Spleen (tissue), 7 donors: ENCODE data around the gene IGSF21.

ENCODE experiments used
- CTCF ChIP-seq, 11 experiments: fragments of 200-600 bp in 7 of 11; fragments of 450-650 bp in 4 of 11; sonication (generic) in 4 of 11; IDR thresholded peaks in 8 of 11; conservative IDR thresholded peaks in 3 of 11; 1 replicate in 7 of 11; 2 replicates in 4 of 11; pipeline versions ENCODE4 v1.4.0 to v1.8.0; 2016 to 2021; ENCODE audit warnings: antibody characterized with exemption in 11 of 11, inconsistent platforms in 4 of 11, mild to moderate bottlenecking in 1 of 11
- POLR2A ChIP-seq, 3 donors: fragments of 450-650 bp; IDR thresholded peaks; one replicate each; pipeline ENCODE4 v1.5.1; 2017; ENCODE audit warnings: antibody characterized with exemption in 3 of 3, mild to moderate bottlenecking in 1 of 3
- POLR2AphosphoS5 ChIP-seq, 3 donors: sonication (generic); formaldehyde crosslinking; IDR thresholded peaks; one replicate each; pipeline ENCODE4 v1.5.1; 2017; ENCODE audit warnings: antibody characterized with exemption in 3 of 3
- donor health status: DM: no; HTN: no; CAD: no; lungs with moderate emphysema.
- donor health status: DM: no; HTN: no; CAD: no.
- donor health status: DM: no; HTN: no; CAD: no.

GRCh38 chr1:18290740-18291412 is 183.3 kb downstream of the IGSF21 start:
- TF ChIP-seq POLR2AphosphoS5 (IDR thresholded peaks at IDR 0.05) (no peak), CTCF (IDR thresholded peaks at IDR 0.05 in 8 of 11, conservative IDR thresholded peaks at IDR 0.05 in 3 of 11) (no peak), POLR2A (IDR thresholded peaks at IDR 0.05) (no peak)
